ENCODE results near the gene PRLH.

GRCh38 chr2:237588044-237588696, 21.8 kb downstream of the PRLH start:
- no peak for TF ChIP-seq POLR2A (IDR thresholded peaks at IDR 0.05)
- TF ChIP-seq CTCF (IDR thresholded peaks at IDR 0.05), result no peak

Measured in body of pancreas (tissue), 4 donors.